ENCODE data around the gene HTR3D.

The HTR3D gene

GRCh38 chr3:184031187-184031792 lies at the start of gene HTR3D:
Gene HTR3D, plus strand, starts transcription at chr3:184031742. Its CDS starts 0 bp downstream, at chr3:184031742.
- no peak for TF ChIP-seq CTCF (IDR thresholded peaks at IDR 0.05)

- no peak for TF ChIP-seq CTCF (IDR thresholded peaks at IDR 0.05)
These were observed 49.4 kb upstream of the HTR3D start for GRCh38 chr3:183981990-183982644.

- TF ChIP-seq CTCF (IDR thresholded peaks at IDR 0.05) = no peak
These were observed 47.3 kb upstream of the HTR3D start for GRCh38 chr3:183984127-183984740.

- no peak for TF ChIP-seq CTCF (IDR thresholded peaks at IDR 0.05)
These were observed 46.5 kb upstream of the HTR3D start for GRCh38 chr3:183984749-183985729.

- TF ChIP-seq CTCF (IDR thresholded peaks at IDR 0.05) = no peak
These were observed 44.4 kb upstream of the HTR3D start for GRCh38 chr3:183987000-183987600.

- no peak for TF ChIP-seq CTCF (IDR thresholded peaks at IDR 0.05)
These were observed 43.2 kb upstream of the HTR3D start for GRCh38 chr3:183988216-183988790.

Data from LNCAP (cell line).